GM19468 (cell line): ENCODE data around the gene LRIG1.

Source experiments
- ATAC-seq: cut with Tn5 transposase; IDR thresholded peaks from one replicate; pipeline ENCODE4 v1.9.1; 2021; ENCODE audit warnings: mild to moderate bottlenecking, moderate library complexity, moderate number of reproducible peaks; ENCODE audit not compliant: unreplicated experiment; ENCODE audit errors: extremely low read depth

The LRIG1 gene, protein sequence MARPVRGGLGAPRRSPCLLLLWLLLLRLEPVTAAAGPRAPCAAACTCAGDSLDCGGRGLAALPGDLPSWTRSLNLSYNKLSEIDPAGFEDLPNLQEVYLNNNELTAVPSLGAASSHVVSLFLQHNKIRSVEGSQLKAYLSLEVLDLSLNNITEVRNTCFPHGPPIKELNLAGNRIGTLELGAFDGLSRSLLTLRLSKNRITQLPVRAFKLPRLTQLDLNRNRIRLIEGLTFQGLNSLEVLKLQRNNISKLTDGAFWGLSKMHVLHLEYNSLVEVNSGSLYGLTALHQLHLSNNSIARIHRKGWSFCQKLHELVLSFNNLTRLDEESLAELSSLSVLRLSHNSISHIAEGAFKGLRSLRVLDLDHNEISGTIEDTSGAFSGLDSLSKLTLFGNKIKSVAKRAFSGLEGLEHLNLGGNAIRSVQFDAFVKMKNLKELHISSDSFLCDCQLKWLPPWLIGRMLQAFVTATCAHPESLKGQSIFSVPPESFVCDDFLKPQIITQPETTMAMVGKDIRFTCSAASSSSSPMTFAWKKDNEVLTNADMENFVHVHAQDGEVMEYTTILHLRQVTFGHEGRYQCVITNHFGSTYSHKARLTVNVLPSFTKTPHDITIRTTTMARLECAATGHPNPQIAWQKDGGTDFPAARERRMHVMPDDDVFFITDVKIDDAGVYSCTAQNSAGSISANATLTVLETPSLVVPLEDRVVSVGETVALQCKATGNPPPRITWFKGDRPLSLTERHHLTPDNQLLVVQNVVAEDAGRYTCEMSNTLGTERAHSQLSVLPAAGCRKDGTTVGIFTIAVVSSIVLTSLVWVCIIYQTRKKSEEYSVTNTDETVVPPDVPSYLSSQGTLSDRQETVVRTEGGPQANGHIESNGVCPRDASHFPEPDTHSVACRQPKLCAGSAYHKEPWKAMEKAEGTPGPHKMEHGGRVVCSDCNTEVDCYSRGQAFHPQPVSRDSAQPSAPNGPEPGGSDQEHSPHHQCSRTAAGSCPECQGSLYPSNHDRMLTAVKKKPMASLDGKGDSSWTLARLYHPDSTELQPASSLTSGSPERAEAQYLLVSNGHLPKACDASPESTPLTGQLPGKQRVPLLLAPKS

DNA sequence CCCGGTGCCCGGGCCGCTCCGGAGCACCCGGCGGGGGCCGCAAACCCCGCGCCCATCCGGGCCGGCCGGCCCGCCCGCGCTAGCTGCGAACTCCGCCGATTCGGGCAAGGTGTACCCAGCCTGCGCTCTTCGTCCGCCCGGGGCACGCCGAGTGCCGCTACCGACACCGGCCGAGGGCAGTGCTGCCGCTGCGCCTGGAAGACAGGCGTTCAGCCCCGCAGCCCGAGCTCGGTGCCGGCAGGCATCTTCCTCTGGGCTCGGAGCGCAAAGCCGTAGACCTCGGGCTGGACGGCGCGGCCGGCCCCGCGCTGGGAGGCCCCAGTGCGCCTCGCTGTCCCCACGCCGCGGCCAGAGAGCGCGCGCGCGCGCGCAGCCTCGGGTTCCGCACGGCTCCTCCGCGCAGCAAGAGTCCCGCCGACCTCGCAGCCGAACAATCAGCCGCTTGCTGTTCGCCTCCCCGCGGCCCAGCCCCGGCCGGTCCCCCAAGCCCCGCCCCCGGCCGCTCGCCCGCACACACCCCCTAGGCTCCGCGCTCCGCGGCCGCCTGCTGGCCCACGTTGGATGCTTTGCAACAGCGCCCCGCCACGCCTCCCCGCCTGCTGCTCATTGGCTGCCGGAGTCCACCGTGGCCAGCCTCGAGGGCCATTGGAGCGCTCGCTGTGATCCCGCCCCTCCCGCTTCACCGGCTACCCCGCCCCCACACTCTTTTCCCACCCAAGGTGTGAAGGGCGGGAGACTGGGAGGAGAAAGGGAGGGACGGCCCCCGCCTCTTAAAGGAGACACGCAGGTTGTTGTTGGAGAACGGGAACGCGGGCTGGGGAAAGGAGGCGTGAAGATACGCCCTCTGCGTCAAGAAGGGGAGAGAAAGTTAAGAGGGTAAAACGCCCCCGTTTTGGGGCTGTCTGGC, at the start of gene LRIG1:
LRIG1 (minus strand) TSS at position 447 of the 907 bp plus-strand sequence. CDS start 615 bp downstream, outside the sequence.
- peak; percentile 98 for ATAC-seq

DNA sequence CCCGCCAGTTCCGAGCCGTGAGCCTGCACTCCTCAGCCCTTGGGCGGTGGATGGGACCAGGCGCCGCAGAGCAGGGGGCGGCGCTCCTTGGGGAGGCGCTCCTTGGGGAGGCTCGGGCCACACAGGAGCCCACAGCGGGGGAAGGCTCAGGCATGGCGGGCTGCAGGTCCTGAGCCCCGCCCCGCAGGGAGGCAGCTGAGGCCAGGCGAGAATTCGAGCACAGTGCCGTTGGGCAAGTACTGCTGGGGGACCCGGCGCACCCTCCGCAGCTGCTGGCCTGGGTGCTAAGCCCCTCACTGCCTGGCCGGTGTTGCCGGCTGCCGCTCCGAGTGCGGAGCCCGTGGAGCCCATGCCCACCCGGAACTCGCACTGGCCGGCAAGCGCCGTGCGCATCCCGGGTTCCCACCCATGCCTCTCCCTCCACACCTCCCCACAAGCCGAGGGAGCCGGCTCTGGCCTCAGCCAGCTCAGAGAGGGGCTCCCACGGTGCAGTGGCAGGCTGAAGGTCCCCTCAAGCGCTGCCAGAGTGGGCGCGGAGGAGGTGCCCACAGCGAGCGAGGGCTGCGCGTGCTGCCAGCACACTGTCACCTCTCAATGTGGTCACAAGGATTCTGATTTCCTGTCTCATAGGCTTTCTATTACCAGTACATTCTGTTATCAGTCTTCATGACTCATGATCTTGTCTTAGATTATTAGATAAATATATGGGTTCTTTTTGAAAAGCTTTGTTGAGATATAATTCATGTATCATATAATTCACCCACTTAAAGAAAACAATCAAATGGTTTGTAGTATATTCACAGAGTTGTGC, 44.0 kb upstream of the LRIG1 start:
- ATAC-seq = no peak

DNA sequence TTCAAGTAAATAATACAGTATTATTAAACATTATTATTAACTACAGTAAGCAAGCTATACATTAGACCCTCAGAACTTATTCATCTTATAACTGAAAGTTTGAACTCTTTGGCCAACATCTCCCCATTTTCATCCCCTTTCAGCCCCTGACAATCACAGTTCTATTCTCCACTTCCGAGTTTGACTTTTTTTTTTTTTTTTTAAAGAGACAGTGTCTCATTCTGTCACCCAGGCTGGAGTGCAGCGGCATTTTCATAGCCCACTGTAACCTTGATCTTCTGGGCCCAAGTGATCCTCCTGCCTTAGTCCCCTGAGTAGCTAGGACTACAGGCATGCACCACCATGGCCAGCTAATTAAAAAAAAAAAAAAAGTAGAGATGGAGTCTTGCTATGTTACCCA, 41.3 kb upstream of the LRIG1 start:
- ATAC-seq = no peak

DNA sequence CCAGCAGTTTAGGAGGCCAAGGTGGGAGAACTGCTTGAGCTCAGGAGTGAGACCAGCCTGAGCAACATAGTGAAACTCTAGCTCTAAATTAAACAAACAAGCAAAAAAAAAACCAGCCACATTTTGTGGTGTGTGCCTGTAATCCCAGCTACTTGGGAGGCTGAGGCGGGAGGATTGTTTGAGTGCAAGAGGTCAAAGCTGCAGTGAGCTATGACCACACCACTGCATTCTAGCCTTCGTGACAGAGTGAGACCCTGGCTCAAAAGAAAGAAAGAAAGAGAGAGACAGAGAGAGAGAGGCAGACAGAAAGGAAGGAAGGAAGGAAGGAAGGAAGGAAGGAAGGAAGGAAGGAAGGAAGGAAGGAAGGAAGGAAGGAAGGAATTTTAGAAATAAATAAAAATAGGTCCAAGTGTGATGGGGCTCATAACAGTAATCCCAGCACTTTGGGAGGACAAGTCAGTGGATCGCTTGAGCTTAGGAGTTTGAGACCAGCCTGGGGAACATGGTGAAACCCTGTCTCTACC, 38.7 kb upstream of the LRIG1 start:
- ATAC-seq = no peak

DNA sequence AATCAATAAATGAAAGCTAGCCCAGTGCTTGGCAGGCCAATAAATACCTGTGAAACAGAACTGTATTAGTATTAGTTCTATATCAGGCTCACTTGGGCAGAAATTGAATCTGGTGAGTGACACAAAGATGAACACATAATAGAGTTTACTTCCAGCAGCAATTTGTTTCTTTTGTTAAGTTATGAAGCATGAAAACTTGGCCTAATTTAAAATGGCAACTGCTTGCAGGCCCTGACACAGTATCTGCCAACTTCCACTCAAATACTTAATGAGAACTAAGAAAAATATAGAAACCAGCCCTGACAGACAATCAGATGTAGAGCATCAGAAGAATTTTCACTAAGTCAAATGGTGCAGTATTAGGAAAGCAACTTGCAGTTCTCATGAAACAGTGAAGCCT, 37.6 kb upstream of the LRIG1 start:
- ATAC-seq = no peak

DNA sequence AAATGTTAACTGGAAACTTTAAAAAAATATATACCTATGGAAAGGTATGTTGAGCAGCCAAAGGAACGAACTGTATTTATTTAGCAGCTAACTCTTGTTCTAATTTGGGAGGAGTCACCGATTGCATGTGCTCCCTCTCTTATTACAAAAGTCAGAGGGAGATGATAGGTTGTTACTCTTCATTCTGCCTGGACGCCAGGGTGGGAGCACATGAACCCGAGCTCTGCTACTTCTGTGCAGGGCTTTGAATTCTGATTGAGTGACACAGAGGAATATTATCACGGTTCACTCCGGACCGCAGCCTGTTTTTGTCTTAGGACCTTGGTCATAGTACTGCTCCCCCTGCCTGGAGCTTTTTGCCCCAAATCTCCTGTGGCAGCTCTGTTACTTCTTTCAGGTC, 36.9 kb upstream of the LRIG1 start:
- no peak for ATAC-seq

DNA sequence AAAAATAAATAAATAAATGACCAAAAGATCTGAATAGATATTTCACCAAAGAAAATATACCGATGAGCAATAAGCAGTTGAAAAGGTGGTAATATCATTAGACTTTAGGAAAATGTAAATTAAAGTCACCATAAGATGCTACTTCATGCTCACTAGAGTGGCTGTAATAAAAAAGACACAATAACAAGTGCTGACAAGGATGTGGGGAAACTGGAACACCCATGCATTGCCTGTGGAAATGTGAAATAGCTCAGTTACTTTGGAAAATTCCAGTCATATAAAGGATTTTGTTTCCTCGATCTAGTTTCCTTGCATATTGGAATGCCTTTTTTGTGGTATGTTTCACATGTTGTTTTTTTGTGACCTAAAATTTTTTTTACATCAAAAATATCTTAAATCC, 36.0 kb upstream of the LRIG1 start:
- no peak for ATAC-seq

GRCh38 chr3:66534304-66534845, 33.6 kb upstream of the LRIG1 start:
- no peak for ATAC-seq

GRCh38 chr3:66532613-66533012, 31.8 kb upstream of the LRIG1 start:
- ATAC-seq = no peak

DNA sequence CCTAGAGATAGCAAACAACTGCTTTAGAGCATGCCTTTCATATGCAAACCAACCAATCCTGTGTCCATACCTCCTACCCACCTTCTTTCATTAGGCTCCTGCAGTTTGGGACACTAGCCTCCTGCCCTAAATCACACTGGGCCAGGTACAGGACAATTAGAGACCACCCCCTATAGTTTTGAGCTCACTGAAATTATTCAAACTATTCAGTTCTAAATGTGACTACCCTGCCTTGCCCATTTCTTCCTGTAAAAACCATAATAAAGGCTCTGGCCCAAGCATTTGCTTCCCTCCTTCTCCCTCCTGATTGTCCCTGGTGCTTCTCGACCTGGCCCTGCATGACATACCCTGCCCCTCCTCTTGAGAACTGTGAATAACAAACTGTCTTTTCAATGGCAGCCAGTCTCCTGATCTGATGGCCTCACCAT, 31.4 kb upstream of the LRIG1 start:
- no peak for ATAC-seq

GRCh38 chr3:66531256-66531655, 30.4 kb upstream of the LRIG1 start:
- ATAC-seq = no peak

- no peak for ATAC-seq
Measured at GRCh38 chr3:66527246-66527645, 26.4 kb upstream of the LRIG1 start.

- no peak for ATAC-seq
Measured at GRCh38 chr3:66525771-66526170, 24.9 kb upstream of the LRIG1 start.

- no peak for ATAC-seq
Measured at GRCh38 chr3:66520724-66521123, 19.9 kb upstream of the LRIG1 start.

DNA sequence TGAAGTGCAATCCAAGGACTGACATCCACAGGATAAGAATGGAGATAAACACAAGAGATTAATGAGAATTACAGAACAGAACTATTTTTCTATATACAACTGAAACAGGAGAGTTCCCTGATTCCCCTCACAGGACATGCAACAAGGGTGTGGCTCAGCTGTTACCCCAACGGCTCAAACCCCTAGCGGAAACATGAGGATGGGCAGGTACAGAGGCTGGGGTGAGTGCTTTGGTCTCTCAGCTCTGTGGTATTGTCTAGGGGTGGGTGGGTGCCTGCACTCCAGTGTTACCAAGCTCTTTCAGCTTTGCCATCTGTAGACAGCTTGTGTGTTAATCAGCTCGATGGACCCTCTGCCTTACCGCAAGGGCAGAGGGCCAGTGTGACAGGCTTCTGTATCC, 17.8 kb upstream of the LRIG1 start:
- no peak for ATAC-seq

DNA sequence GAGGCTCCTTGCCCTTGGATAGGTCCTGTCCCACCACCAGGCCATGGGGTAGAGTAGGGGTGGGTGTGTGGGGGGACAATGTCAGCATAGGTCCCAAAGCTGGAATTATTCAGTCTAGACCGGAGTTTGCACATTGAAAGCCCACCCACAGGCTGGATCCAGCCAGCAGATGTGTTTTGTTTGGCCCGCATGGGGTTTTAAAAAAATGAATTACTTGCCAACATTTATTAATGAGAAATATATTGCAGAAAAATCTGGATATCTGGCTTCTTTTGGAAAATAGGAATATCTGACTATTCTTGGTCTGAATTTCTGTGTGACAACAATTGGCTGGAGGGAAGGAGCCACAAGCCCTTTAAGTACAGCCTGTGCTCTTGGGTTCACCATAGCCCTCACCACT, 17.3 kb upstream of the LRIG1 start:
- ATAC-seq = no peak

DNA sequence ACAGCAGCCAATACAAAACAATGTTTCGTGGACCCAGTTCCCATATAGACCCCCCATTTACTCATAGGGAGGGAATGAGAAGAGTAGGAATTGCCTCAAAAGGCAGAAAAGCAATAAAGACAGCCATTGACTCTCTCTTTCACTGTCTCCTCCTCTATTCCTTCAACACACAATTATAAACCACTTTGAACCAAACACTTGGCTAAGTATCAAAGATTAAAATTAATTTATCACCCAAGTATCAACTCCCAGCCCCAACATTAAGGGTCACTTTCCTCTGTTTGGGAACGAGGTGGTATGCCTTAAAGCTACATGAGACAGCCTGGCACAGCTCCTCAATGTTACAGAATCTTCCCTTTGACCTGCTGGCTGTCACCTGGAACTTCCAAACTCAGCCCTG, 16.4 kb upstream of the LRIG1 start:
- ATAC-seq = no peak

GRCh38 chr3:66508461-66508860, 7.6 kb upstream of the LRIG1 start:
- ATAC-seq = no peak
